Endothelial cell of umbilical vein (primary cell): ENCODE measurements around the gene SIGLEC7. TPM values are rescaled to one million over a fixed set of nuclear protein-coding genes. Genes with fewer than 3 reads are reported as not detected.

ENCODE experiments used
- BruUV-seq: library from RNA; stranded (reverse); fragments of 400-500 nt; replicated peaks from 2 replicates; lab custom pipeline; 2021; lab: Mats Ljungman, UMichigan
- CTCF ChIA-PET: fragments of 300-600, 350-600 bp; sonication (Branson Sonifier 250); formaldehyde crosslinking; loops from one replicate; lab custom pipeline; 2021; ENCODE audit warnings: antibody characterized with exemption, inconsistent platforms; lab: Charles Lee
- POLR2A ChIA-PET: fragments of 300-600, 350-600 bp; sonication (Branson Sonifier 250); formaldehyde crosslinking; loops from one replicate; lab custom pipeline; 2021; ENCODE audit warnings: antibody characterized with exemption, inconsistent platforms; lab: Charles Lee
- DNase-seq: peaks from one replicate; pipeline ENCODE4 v3.0.0-alpha.2; 2011; ENCODE audit warnings: low read depth, low spot score
- FAIRE-seq: peaks from 2 replicates; lab custom pipeline; 2011; peaks lifted over from hg19 to GRCh38; lab: Jason Lieb, UNC
- H2AFZ ChIP-seq: 2 replicates; pipeline ENCODE4 v1.6.0; 2012; ENCODE audit warnings: low read depth, low read length, control low read depth, inconsistent platforms
- H3K27ac ChIP-seq: 2 replicates; pipeline ENCODE4 v1.5.1; 2011; ENCODE audit warnings: low read depth, mild to moderate bottlenecking, control low read depth, low read length, moderate library complexity; ENCODE audit not compliant: insufficient read depth
- H3K27me3 ChIP-seq, 2 experiments: 2 replicates each; pipeline versions ENCODE4 v1.6.0 to v1.6.1; 2011; ENCODE audit warnings: low read length in 2 of 2, mixed read lengths in 1 of 2; ENCODE audit not compliant: control insufficient read depth in 2 of 2, insufficient read depth in 2 of 2
- H3K36me3 ChIP-seq, 2 experiments: 2 replicates in 1 of 2; 3 replicates in 1 of 2; pipeline ENCODE4 v1.5.1; 2011; ENCODE audit warnings: low read length in 2 of 2, mild to moderate bottlenecking in 1 of 2, moderate library complexity in 1 of 2; ENCODE audit not compliant: control insufficient read depth in 2 of 2, insufficient read depth in 2 of 2; ENCODE audit errors: extremely low read depth in 1 of 2
- H3K4me1 ChIP-seq: 3 replicates; pipeline ENCODE4 v1.5.1; 2011; ENCODE audit warnings: mild to moderate bottlenecking, low read length; ENCODE audit not compliant: control insufficient read depth, insufficient read depth; ENCODE audit errors: extremely low read depth
- H3K4me2 ChIP-seq: 2 replicates; pipeline ENCODE4 v1.6.1; 2011; ENCODE audit warnings: low read length, control low read depth, mixed read lengths; ENCODE audit not compliant: insufficient read depth
- H3K4me3 ChIP-seq, 3 experiments: fragments of 200-600 bp in 1 of 3; sonication (generic), shearing (Covaris generic) in 1 of 3; replicated peaks in 1 of 3; 2 replicates each; pipeline ENCODE4 v1.5.1; 2011 to 2016; ENCODE audit warnings: control low read depth in 3 of 3, low read length in 3 of 3, mild to moderate bottlenecking in 2 of 3, inconsistent platforms in 1 of 3, low read depth in 1 of 3, moderate library complexity in 1 of 3; ENCODE audit not compliant: insufficient read depth in 1 of 3
- H3K79me2 ChIP-seq: 2 replicates; pipeline ENCODE4 v1.6.0; 2012; ENCODE audit warnings: low read length, inconsistent platforms; ENCODE audit not compliant: control insufficient read depth, insufficient read depth
- H3K9ac ChIP-seq: replicated peaks from 2 replicates; pipeline ENCODE3; 2011; ENCODE audit warnings: low read length, control low read depth; ENCODE audit not compliant: insufficient read depth; ENCODE audit errors: extremely low read depth
- H3K9me1 ChIP-seq: replicated peaks from 3 replicates; pipeline ENCODE4 v1.6.0; 2011; ENCODE audit warnings: mild to moderate bottlenecking, low read length; ENCODE audit not compliant: control insufficient read depth, insufficient read depth; ENCODE audit errors: extremely low read depth
- H3K9me3 ChIP-seq: replicated peaks from 2 replicates; pipeline ENCODE4 v1.5.1; 2012; ENCODE audit warnings: low read length, inconsistent platforms; ENCODE audit not compliant: control insufficient read depth, insufficient read depth
- H4K20me1 ChIP-seq: replicated peaks from 2 replicates; pipeline ENCODE3; 2011; ENCODE audit warnings: mild to moderate bottlenecking, low read length; ENCODE audit not compliant: control insufficient read depth, insufficient read depth; ENCODE audit errors: extremely low read depth
- CTCF ChIP-seq, 2 donors: IDR thresholded peaks; 1 replicate in 1 of 2; 2 replicates in 1 of 2; pipeline ENCODE4 v1.5.1; 2011; ENCODE audit warnings: low read length in 2 of 2, mild to moderate bottlenecking in 2 of 2, moderate library complexity in 2 of 2, control low read depth in 1 of 2, inconsistent platforms in 1 of 2, low read depth in 1 of 2; ENCODE audit not compliant: insufficient read depth in 1 of 2; ENCODE audit errors: extremely low read depth in 1 of 2
- EZH2 ChIP-seq: IDR thresholded peaks from 2 replicates; pipeline ENCODE4 v1.6.1; 2012; ENCODE audit warnings: borderline replicate concordance, low read depth, mild to moderate bottlenecking, moderate library complexity, low read length, inconsistent platforms; ENCODE audit not compliant: severe bottlenecking
- FOS ChIP-seq: IDR thresholded peaks from 2 replicates; pipeline ENCODE4 v1.6.1; 2011; ENCODE audit warnings: mild to moderate bottlenecking, low read length, moderate library complexity, borderline replicate concordance; ENCODE audit not compliant: insufficient read depth
- GATA2 ChIP-seq: IDR thresholded peaks from 2 replicates; pipeline ENCODE4 v1.7.0; 2011; ENCODE audit warnings: low read depth, mild to moderate bottlenecking, moderate library complexity, mixed read lengths, low read length; ENCODE audit not compliant: insufficient read length, insufficient read depth
- JUN ChIP-seq: IDR thresholded peaks from 2 replicates; pipeline ENCODE4 v1.6.1; 2011; ENCODE audit warnings: borderline replicate concordance, low read depth; ENCODE audit not compliant: insufficient read length, insufficient read depth
- MAX ChIP-seq: IDR thresholded peaks from 2 replicates; pipeline ENCODE4 v1.6.1; 2011; ENCODE audit not compliant: insufficient read depth, insufficient read length
- MYC ChIP-seq: IDR thresholded peaks from one replicate; pipeline ENCODE4 v1.6.1; 2011; ENCODE audit warnings: mild to moderate bottlenecking, low read depth, low read length
- POLR2A ChIP-seq: IDR thresholded peaks from 2 replicates; pipeline ENCODE4 v1.6.1; 2012; ENCODE audit warnings: low read depth, mild to moderate bottlenecking, control low read depth, low read length
- POLR2AphosphoS5 ChIP-seq: IDR thresholded peaks from 2 replicates; pipeline ENCODE4 v1.6.1; 2012; ENCODE audit warnings: low read depth, mild to moderate bottlenecking, control low read depth, low read length, moderate library complexity; ENCODE audit not compliant: insufficient read depth
- dilution Hi-C: fragments of 300-500 bp; cut with MboI; formaldehyde crosslinking; loops from one replicate; pipeline ENCODE4 v1.15.0; 2019; ENCODE audit warnings: low sequenced_read_pairs; ENCODE audit not compliant: extremely low pct_ligation_motif_present
- intact Hi-C: fragments of 100-400 bp; cut with micrococcal nuclease; formaldehyde crosslinking; loops from one replicate; pipeline ENCODE4 v1.10.0; 2022
- polyA plus RNA-seq, 4 experiments: library from polyadenylated mRNA; depleted of rRNA in 3 of 4; stranded (reverse) in 3 of 4; unstranded in 1 of 4; fragments of >200 nt; gene quantifications; 2 replicates each; pipeline versions ENCODE4 v1.2.1 to v1.2.3, GENCODE V29; 2011 to 2012; ENCODE audit warnings: missing spikeins in 1 of 4
- total RNA-seq: library from RNA; stranded (reverse); gene quantifications from 2 replicates; pipeline ENCODE4 v1.2.3, GENCODE V29; 2021

Gene SIGLEC7
- total and polyA plus RNA-seq, 2 donors (not counting 3 experiments of a cell fraction or from before 2014, with no cell fraction given): not detected

- POLR2A ChIA-PET: no interaction called here
- Histone ChIP-seq H3K4me2 (peak overlapping the region; percentile 57), H3K9me1 (no peaks in the 10 kb centered on the region), H3K9me3 (no peaks in the 10 kb centered on the region), H4K20me1 (no peaks in the 10 kb centered on the region), H2AFZ (peak overlapping the region; percentile 80), H3K79me2 (peaks cover 34% of the 10 kb centered on the region), H3K27ac (no peak overlapping the region), H3K36me3 (no peaks in the 10 kb centered on the region), H3K4me1 (peaks cover 11% of the 10 kb centered on the region), H3K9ac (no peak overlapping the region), H3K4me3 (peak overlapping the region; percentile 14 to 65 (median 63)), H3K27me3 (peaks cover 0 to 9% of the 10 kb centered on the region in 2 experiments)
- no TSS peak for BruUV-seq
- CTCF ChIA-PET: interaction anchor here (0.9 kb wide), 1 partner anchor 88 kb away, joined by 4 read pairs; no protein-coding TSS in a partner anchor
- TF ChIP-seq JUN: no peak
- TF ChIP-seq FOS: no peak
- no peak for TF ChIP-seq CTCF (IDR thresholded peaks at IDR 0.05; ENCODE audit: extremely low read depth in 1 of 2, insufficient read depth in 1 of 2, low read depth in 1 of 2, low read length in 2 of 2)
- TF ChIP-seq POLR2A: no peak
- TF ChIP-seq POLR2AphosphoS5: no peak
- TF ChIP-seq EZH2: no peak
- TF ChIP-seq MYC: no peak
- no peak for TF ChIP-seq MAX
- TF ChIP-seq GATA2: no peak
- intact Hi-C loops (loop anchor here (1.0 to 5.0 kb wide), 6 partner anchors 11 to 597 kb away; partner anchors contain the start of genes ETFB and JOSD2), dilution Hi-C loops (no loop called here)
- no peak for DNase-seq
- FAIRE-seq: no peak
These were observed 33.3 kb upstream of the SIGLEC7 start for GRCh38 chr19:51108805-51109146.
